ENCODE measurements around the gene ACAA2.
"Not testable (repeated sequence)": the region's sequence is repeated elsewhere in the genome, so short reads cannot be mapped to it uniquely, and the experiment has no call there.

ACAA2 gene

DNA sequence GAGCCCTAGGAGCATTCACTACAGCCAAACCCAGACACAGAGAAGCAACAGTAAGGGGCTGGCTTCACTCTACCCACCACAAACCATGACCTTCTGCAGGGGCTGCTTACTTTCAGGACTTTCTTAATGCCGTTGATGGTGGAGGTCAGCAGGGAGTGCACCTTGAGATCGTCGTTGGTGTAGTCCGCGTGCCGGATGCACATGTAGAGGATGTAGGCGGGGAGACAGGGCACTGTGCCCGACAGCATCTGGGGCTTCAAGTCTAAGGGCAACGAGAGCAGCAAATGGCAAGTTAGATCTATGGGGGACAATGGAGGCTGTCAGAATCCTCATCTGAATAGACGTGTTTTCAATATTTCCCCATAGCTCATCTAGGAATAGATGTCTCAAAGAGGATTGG is 29.8 kb upstream of the ACAA2 start:
- Histone ChIP-seq H3K36me3 (ENCODE audit: control insufficient read depth in 1 of 2, insufficient read depth in 2 of 2, low read length in 2 of 2) (peaks cover 0 to 1% of the 10 kb centered on the region in 2 donors), H3K4me3 (ENCODE audit: low read depth in 1 of 2, low read length in 2 of 2) (no peak overlapping the region), H3K4me1 (ENCODE audit: control insufficient read depth in 1 of 2, insufficient read depth in 2 of 2, low read length in 2 of 2) (no peaks in the 10 kb centered on the region), H3K27me3 (ENCODE audit: low read depth, low read length) (no peaks in the 10 kb centered on the region), H3K27ac (ENCODE audit: low read length) (no peak overlapping the region), H3K9me3 (ENCODE audit: control insufficient read depth in 1 of 2, low read length in 2 of 2) (no peaks in the 10 kb centered on the region)

DNA sequence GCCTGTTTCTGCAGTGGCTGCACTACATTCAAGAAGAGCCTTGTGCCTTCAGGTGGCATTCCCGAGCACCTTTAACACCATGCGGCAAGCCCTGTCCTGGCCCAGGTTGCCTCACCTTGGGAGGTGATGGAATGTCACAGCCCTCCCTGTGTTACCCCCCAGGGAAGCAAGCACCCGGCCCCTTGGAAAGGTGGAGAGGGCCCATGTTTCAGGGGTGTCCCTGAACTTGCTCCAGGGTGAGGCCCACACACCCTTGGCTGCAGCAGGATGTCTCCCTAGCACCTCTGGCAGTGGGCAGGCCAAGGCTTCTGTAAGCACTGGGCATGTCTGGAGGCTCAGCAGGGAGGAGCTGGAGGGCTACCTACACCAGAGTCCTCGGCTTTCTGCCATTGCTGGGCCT is 29.3 kb upstream of the ACAA2 start:
- H3K27me3 ChIP-seq (ENCODE audit: low read depth, low read length) = no peaks in the 10 kb centered on the region
- peaks cover 0 to 5% of the 10 kb centered on the region in 2 donors for H3K36me3 ChIP-seq (ENCODE audit: control insufficient read depth in 1 of 2, insufficient read depth in 2 of 2, low read length in 2 of 2)
- no peaks in the 10 kb centered on the region for H3K9me3 ChIP-seq (ENCODE audit: control insufficient read depth in 1 of 2, low read length in 2 of 2)
- H3K4me3 ChIP-seq (ENCODE audit: low read depth in 1 of 2, low read length in 2 of 2) = no peak overlapping the region
- H3K4me1 ChIP-seq (ENCODE audit: control insufficient read depth in 1 of 2, insufficient read depth in 2 of 2, low read length in 2 of 2) = no peaks in the 10 kb centered on the region
- no peak overlapping the region for H3K27ac ChIP-seq (ENCODE audit: low read length)

DNA sequence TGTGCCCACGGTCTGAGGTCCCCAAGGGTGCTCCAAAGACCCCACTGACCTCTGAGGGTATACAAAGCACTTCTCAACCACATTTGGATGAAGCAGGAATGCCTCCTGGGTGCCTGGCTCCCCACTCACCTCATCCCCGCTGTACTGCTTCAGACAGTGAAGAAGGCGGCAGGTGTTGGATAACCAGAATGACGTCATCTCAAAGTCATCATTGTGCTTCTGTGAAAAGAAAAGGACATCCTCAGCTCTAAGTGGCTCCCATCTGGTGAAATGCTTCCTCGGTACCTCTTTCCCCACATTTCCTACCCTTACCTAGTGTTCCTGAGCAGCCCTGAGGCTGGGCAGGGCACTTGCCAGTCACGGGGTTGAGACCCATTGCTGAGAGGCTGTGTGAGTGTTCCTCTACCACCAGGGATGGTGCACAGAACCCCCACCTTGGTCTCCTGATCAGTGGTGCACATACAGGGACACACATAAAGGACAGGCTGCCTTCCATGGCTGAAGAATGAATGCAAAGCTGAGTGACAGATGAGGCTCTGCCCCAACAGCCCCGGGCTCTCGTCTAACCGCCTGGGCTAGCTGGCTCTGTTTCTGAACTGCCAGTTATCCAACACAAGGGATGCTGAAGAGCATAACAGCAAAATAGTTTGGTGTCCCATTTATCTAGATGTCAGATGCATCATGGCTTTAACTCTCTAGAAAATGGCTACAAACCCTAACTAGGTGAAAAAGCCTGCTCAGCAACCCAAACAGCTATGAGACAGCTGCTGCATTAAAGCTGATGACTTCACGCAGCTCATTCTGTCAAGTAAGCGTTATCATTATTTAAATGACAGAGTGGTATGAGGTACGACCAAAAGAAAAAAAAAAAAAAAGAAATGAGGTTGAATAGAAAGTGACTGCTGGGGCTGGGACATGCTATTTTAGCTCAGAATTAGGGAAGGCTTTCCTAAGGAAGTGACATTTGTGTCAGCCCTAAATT is 28.2 kb upstream of the ACAA2 start:
- Histone ChIP-seq H3K4me1 (ENCODE audit: control insufficient read depth in 1 of 2, insufficient read depth in 2 of 2, low read length in 2 of 2) (no peaks in the 10 kb centered on the region), H3K4me3 (ENCODE audit: low read depth in 1 of 2, low read length in 2 of 2) (no peak overlapping the region), H3K9me3 (ENCODE audit: control insufficient read depth in 1 of 2, low read length in 2 of 2) (no peaks in the 10 kb centered on the region), H3K27ac (ENCODE audit: low read length) (no peak overlapping the region), H3K27me3 (ENCODE audit: low read depth, low read length) (no peaks in the 10 kb centered on the region), H3K36me3 (ENCODE audit: control insufficient read depth in 1 of 2, insufficient read depth in 2 of 2, low read length in 2 of 2) (peaks cover 0 to 5% of the 10 kb centered on the region in 2 donors)

DNA sequence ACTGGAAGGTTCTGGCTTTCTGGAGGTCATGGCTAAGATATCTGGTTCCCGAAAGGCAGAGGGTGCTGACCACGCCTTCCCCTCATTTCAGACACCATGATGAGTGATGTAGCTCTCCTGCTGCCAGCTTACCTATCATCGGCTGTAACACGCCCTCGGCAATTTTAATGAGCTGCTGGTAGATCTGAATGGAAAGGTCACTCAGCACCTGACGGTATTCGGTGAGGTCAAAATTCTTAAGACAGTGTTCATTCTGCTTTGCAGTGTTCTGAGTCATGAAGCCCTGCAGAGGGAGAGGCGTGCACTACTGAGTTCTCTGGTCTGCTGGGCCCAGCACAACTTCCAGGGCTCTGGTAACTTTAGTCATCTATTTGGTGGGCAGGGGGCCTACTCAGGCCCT is 25.7 kb upstream of the ACAA2 start:
- Histone ChIP-seq H3K4me1 (ENCODE audit: control insufficient read depth in 1 of 2, insufficient read depth in 2 of 2, low read length in 2 of 2) (no peaks in the 10 kb centered on the region), H3K9me3 (ENCODE audit: control insufficient read depth in 1 of 2, low read length in 2 of 2) (no peaks in the 10 kb centered on the region), H3K4me3 (ENCODE audit: low read depth in 1 of 2, low read length in 2 of 2) (no peak overlapping the region), H3K36me3 (ENCODE audit: control insufficient read depth in 1 of 2, insufficient read depth in 2 of 2, low read length in 2 of 2) (peaks cover 0 to 5% of the 10 kb centered on the region in 2 donors), H3K27ac (ENCODE audit: low read length) (no peak overlapping the region), H3K27me3 (ENCODE audit: low read depth, low read length) (no peaks in the 10 kb centered on the region)

DNA sequence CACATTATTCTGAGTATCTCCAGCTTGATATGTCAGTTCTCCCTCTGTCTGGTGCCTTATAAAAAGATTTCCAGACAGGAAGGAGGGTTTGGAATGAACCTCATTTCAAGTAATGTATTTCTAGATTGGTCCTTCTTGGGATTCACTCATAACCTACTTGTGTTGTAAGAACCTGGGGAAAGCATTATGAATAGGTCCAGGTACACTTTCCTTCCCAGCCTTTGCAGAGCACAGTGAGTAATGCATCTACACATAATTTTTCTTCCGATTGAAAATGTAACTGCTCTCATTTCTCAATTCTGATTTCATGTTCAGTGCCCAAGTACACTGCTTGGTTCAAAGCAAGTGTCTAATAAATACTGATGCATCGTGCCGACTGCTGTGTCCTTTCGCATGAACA is 25.0 kb upstream of the ACAA2 start:
- Histone ChIP-seq H3K4me1 (ENCODE audit: control insufficient read depth in 1 of 2, insufficient read depth in 2 of 2, low read length in 2 of 2) (no peaks in the 10 kb centered on the region), H3K4me3 (ENCODE audit: low read depth in 1 of 2, low read length in 2 of 2) (no peak overlapping the region), H3K36me3 (ENCODE audit: control insufficient read depth in 1 of 2, insufficient read depth in 2 of 2, low read length in 2 of 2) (peaks cover 0 to 5% of the 10 kb centered on the region in 2 donors), H3K27me3 (ENCODE audit: low read depth, low read length) (no peaks in the 10 kb centered on the region), H3K27ac (ENCODE audit: low read length) (no peak overlapping the region), H3K9me3 (ENCODE audit: control insufficient read depth in 1 of 2, low read length in 2 of 2) (no peaks in the 10 kb centered on the region)

DNA sequence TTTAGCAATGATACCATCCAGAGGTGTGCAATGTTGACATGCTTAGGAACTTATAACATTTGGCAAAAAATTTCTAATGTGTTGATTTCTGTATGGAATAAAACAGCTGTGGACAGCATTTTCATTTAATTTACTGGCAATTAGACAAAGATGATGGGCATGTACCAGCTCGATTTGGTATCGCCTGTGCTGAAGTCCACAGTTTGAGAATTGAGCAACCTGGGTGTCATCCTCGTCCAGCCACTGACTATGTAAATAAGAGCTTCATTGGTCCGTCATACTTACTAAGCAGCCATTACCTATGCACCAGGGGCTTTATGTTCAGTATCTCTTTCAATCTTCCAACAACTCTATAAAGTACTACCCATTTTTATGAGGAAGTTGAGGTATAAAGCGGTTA is 24.6 kb upstream of the ACAA2 start:
- peaks cover 0 to 5% of the 10 kb centered on the region in 2 donors for H3K36me3 ChIP-seq (ENCODE audit: control insufficient read depth in 1 of 2, insufficient read depth in 2 of 2, low read length in 2 of 2)

DNA sequence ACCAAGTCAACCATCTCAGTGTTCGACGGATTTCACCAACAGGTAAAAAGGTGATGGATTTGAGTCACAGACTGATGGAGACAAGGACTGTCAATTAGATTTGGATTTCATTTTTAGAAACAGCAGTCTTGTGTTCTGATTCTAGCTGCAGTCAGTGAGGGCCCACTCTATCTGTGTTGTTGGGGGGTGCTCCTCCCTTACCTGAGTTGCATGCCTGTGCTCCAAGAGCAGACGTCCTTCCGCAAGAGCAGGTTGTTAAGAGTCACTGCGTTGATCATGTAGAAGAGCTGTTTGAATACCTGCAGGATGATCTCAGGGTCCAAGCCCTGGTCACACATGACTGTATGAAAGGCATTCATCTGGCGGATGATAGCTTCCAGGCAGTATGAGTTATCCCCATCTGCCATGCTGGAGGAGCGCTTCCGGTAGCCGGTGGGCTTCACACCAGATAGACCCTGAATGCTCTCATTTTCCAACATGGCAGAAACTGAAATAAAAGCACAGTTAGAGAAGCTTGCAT is 24.0 kb upstream of the ACAA2 start:
- not testable (repeated sequence) for H3K27ac ChIP-seq (ENCODE audit: low read length); H3K9me3 ChIP-seq (ENCODE audit: control insufficient read depth in 1 of 2, low read length in 2 of 2); H3K4me3 ChIP-seq (ENCODE audit: low read depth in 1 of 2, low read length in 2 of 2); H3K4me1 ChIP-seq (ENCODE audit: control insufficient read depth in 1 of 2, insufficient read depth in 2 of 2, low read length in 2 of 2); H3K36me3 ChIP-seq (ENCODE audit: control insufficient read depth in 1 of 2, insufficient read depth in 2 of 2, low read length in 2 of 2); H3K27me3 ChIP-seq (ENCODE audit: low read depth, low read length)

More for the DNA sequence above, 24.6 kb upstream of the ACAA2 start:
- Histone ChIP-seq H3K27ac (ENCODE audit: low read length) (no peak overlapping the region), H3K4me3 (ENCODE audit: low read depth in 1 of 2, low read length in 2 of 2) (no peak overlapping the region), H3K27me3 (ENCODE audit: low read depth, low read length) (no peaks in the 10 kb centered on the region), H3K9me3 (ENCODE audit: control insufficient read depth in 1 of 2, low read length in 2 of 2) (no peaks in the 10 kb centered on the region), H3K4me1 (ENCODE audit: control insufficient read depth in 1 of 2, insufficient read depth in 2 of 2, low read length in 2 of 2) (no peaks in the 10 kb centered on the region)

DNA sequence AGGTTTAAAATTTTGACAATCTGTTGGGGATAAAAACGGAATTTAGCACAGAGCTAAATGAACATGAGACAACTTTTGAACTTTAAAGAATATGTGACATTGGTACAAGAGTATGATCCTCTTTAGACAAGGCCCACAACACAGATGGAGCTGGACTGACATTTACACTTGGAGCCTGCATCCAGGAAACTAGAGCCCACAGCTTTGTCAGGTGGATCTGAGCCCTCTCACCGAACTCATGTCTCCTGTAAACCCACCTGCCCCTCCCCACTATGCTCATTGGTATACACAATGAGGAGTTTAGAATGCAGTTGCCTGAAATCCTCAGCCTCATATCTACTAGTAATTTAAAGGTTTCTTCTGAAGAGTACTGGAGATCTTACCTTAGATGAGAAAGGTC is 22.1 kb upstream of the ACAA2 start:
- peaks cover 0 to 5% of the 10 kb centered on the region in 2 donors for H3K36me3 ChIP-seq (ENCODE audit: control insufficient read depth in 1 of 2, insufficient read depth in 2 of 2, low read length in 2 of 2)
- no peaks in the 10 kb centered on the region for H3K9me3 ChIP-seq (ENCODE audit: control insufficient read depth in 1 of 2, low read length in 2 of 2)
- H3K27ac ChIP-seq (ENCODE audit: low read length) = no peak overlapping the region
- no peaks in the 10 kb centered on the region for H3K4me1 ChIP-seq (ENCODE audit: control insufficient read depth in 1 of 2, insufficient read depth in 2 of 2, low read length in 2 of 2)
- no peak overlapping the region for H3K4me3 ChIP-seq (ENCODE audit: low read depth in 1 of 2, low read length in 2 of 2)
- H3K27me3 ChIP-seq (ENCODE audit: low read depth, low read length) = no peaks in the 10 kb centered on the region

DNA sequence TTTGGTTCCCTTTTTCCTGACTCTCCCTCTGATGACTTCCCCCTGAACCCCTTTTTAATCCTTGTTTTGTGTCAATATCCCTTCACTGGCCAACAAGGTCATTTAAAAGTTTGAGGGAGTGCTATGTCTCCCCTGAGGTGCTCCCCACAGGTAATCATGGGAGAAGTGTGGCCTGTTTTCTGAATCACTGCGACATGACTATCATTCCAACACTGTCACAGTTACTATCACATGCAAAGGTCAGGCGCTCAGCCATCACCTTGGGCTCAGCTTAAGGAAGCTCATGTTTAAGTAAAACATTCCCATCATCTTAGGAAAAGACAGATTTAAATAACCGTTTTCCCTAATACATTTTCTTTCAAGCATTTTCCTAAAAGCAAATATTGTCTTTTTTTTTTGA is 20.9 kb upstream of the ACAA2 start:
- no peaks in the 10 kb centered on the region for H3K4me1 ChIP-seq (ENCODE audit: control insufficient read depth in 1 of 2, insufficient read depth in 2 of 2, low read length in 2 of 2)
- peaks cover 0 to 5% of the 10 kb centered on the region in 2 donors for H3K36me3 ChIP-seq (ENCODE audit: control insufficient read depth in 1 of 2, insufficient read depth in 2 of 2, low read length in 2 of 2)
- no peaks in the 10 kb centered on the region for H3K27me3 ChIP-seq (ENCODE audit: low read depth, low read length)
- no peak overlapping the region for H3K4me3 ChIP-seq (ENCODE audit: low read depth in 1 of 2, low read length in 2 of 2)
- H3K9me3 ChIP-seq (ENCODE audit: control insufficient read depth in 1 of 2, low read length in 2 of 2) = no peaks in the 10 kb centered on the region
- H3K27ac ChIP-seq (ENCODE audit: low read length) = no peak overlapping the region

DNA sequence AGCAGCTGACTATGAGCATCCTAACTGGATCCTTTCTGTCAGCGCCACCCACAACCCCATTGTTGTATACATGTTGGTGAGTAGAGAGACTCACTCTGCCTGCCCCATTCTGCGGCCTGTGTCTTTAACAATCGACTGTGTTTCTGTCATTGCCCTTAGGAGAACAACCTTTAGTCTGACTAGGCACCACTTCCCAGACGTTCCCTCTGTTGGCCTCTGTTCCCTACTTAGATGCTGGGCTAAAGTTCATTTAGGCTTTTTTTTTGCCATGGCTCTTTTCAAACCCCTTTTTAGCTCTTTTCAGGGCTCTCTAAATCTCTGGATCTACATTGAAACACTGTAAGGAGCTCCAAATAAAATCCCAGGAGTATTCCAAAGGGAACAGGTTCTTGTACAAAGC is 20.5 kb upstream of the ACAA2 start:
- no peaks in the 10 kb centered on the region for H3K4me1 ChIP-seq (ENCODE audit: control insufficient read depth in 1 of 2, insufficient read depth in 2 of 2, low read length in 2 of 2)
- no peaks in the 10 kb centered on the region for H3K9me3 ChIP-seq (ENCODE audit: control insufficient read depth in 1 of 2, low read length in 2 of 2)
- H3K36me3 ChIP-seq (ENCODE audit: control insufficient read depth in 1 of 2, insufficient read depth in 2 of 2, low read length in 2 of 2) = peaks cover 0 to 5% of the 10 kb centered on the region in 2 donors
- H3K27ac ChIP-seq (ENCODE audit: low read length) = no peak overlapping the region
- H3K27me3 ChIP-seq (ENCODE audit: low read depth, low read length) = no peaks in the 10 kb centered on the region
- no peak overlapping the region for H3K4me3 ChIP-seq (ENCODE audit: low read depth in 1 of 2, low read length in 2 of 2)

DNA sequence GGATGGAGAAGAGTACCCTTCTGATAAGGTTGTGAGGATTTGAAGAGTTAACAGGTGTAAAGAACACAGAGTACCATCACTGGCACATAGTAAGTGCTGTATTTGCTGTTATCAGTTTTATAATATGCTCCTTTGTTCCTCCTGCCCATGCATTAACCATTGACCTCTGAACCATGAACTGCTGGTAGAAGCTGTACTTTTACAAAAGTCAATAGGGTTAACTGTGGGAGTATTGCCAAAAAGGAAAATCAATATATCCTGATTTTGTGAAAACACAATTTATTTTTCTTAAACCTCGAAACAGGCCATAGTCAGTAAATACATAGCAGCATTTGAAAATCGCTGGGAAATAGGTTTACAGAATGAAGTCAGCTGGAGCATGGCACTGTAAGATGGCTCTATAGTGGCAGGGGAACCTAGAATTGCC is 18.9 kb upstream of the ACAA2 start:
- no peaks in the 10 kb centered on the region for H3K36me3 ChIP-seq (ENCODE audit: control insufficient read depth in 1 of 2, insufficient read depth in 2 of 2, low read length in 2 of 2)
- H3K9me3 ChIP-seq (ENCODE audit: control insufficient read depth in 1 of 2, low read length in 2 of 2) = no peaks in the 10 kb centered on the region
- no peak overlapping the region for H3K4me3 ChIP-seq (ENCODE audit: low read depth in 1 of 2, low read length in 2 of 2)
- no peaks in the 10 kb centered on the region for H3K4me1 ChIP-seq (ENCODE audit: control insufficient read depth in 1 of 2, insufficient read depth in 2 of 2, low read length in 2 of 2)
- H3K27ac ChIP-seq (ENCODE audit: low read length) = no peak overlapping the region
- no peaks in the 10 kb centered on the region for H3K27me3 ChIP-seq (ENCODE audit: low read depth, low read length)

Measured in muscle layer of duodenum (tissue), 2 donors.